Activated effector memory CD4-positive, alpha-beta T cell treated with anti-CD3 and anti-CD28 coated beads, Interleukin-2, amount 50 U/mL, for 16 hours (primary cell): ENCODE measurements around the gene DVL3.
"Not testable (repeated sequence)": the region's sequence is repeated elsewhere in the genome, so short reads cannot be mapped to it uniquely, and the experiment has no call there.

ENCODE experiments used
- DNase-seq: peaks from one replicate; pipeline ENCODE4 v3.0.0-alpha.2; 2020

Gene DVL3

DNA sequence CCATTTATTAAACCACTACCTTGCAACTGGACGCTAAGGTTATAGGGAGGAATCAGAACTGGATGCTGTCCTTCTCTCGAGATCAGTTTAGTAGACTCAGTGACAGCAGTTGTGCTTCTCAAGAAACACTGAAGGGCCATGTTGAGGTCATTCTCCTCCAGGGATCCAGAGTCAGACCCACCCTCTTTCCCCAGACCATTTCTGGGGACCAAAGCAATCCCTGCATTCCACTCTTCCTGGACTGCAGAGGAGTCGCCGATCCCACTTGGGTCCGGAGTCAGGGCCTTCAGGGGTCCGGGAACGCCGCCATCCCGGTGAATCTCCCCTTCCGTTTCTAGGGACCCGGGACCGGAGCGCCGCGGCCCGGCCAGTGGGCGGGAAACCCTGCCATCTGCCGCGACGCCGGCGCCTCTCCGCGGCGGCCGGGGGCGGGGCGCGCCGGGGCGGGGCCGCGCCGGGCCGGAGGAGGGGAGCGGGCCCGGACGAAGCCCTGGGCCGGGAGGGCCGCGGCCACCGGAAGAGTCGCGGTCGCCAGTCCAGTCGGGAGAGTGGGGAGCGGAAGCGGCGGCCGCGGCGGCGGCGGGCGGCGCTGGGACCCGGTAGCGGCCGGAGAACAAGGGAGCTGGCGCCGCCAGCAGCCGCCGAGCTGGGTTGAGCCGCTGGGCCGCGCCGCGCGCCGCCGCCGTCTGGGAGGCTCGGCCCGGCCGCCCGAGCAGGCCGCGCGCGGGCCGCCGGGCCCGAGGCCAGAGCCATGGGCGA, at the start of gene DVL3:
DVL3 (plus strand) TSS at position 493 of the 759 bp plus-strand sequence; CDS start at position 752, 259 bp downstream.
- DNase-seq, result peak; percentile 84

DNA sequence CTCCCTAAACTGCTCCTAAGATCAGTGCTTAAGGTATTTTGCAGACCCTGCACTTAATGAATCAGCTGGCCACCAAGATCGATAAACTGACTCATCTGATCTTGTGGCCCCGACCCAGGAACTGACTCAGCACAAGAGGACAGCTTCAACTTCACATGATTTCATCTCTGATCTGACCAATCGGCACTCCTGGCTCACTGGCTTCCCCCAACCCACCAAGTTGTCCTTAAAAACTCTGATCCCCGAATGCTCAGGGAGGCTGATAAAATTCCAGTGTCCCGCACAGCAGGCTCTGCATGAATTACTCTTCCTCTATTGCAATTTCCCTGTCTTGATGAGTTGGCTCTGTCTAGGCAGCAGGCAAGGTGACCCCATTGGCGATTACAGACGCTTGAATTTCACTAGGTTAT, 44.9 kb upstream of the DVL3 start:
- DNase-seq, result no peak

GRCh38 chr3:184116017-184116416, 39.2 kb upstream of the DVL3 start:
- no peak for DNase-seq

DNA sequence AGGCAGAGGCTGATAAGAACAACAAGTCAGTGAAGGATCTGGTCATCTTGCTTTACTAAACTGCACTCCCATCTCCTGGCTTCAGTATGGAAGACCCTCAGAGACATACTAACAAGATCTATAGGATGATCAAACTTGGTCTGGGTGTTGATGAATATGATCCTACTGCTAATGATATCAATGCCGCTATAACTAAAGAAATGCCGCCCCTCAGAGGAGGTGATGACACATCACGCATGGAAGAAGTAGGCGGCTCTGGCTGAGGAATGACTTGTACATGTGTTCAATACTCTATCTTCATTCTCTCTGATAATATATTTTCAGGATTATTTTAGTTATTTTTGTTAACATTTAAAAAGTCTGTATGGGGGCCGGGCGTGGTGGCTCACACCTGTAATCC, 37.5 kb upstream of the DVL3 start:
- no peak for DNase-seq

GRCh38 chr3:184121031-184121430, 34.1 kb upstream of the DVL3 start:
- not testable (repeated sequence) for DNase-seq

DNA sequence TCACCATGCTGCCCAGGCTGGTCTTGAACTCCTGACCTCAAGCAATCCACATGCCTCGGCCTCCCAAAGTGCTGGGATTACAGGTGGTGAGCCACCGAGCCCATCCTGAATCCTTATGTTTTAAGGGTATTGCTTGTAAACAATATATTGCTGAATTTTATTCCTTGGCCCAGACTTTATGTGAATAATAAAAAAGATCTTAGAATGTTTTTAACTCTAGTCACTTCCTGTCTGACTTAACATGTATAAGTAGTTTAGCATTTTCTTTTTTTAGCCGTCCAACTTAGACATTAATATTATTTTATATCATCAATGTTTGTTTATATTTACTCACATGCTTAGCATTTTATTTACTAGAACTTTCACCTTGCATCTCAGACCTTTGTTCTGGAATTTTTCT, 29.2 kb upstream of the DVL3 start:
- no peak for DNase-seq

GRCh38 chr3:184129012-184129411, 26.2 kb upstream of the DVL3 start:
- DNase-seq, result peak; percentile 64

DNA sequence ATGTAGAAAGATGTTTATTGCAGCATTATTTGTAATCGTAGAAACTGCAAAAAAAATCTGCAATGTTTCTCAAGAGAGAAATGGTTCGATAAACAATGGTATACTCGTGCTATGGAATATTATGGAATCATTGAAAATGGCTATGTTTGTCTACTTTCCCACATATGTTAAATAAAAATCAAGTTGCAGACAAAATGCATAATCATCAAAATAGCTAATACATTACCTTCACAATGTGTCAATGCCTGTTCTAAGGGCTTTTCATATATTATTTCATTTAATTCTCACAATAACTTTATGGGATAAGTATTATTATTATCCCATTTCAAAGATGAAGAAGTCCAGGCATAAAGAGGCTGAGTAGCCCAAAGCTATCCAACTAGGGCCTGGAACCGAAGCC, 22.2 kb upstream of the DVL3 start:
- no peak for DNase-seq

- DNase-seq, result peak; percentile 82
These were observed 21.1 kb upstream of the DVL3 start for GRCh38 chr3:184133840-184134745.

- no peak for DNase-seq
These were observed 20.4 kb upstream of the DVL3 start for GRCh38 chr3:184134746-184135148.

- DNase-seq, result peak; percentile 94
These were observed 19.8 kb upstream of the DVL3 start, which contains the start of gene EIF2B5 for GRCh38 chr3:184135149-184135910. EIF2B5 (plus strand) TSS chr3:184135358; CDS start chr3:184135386, 28 bp downstream.

DNA sequence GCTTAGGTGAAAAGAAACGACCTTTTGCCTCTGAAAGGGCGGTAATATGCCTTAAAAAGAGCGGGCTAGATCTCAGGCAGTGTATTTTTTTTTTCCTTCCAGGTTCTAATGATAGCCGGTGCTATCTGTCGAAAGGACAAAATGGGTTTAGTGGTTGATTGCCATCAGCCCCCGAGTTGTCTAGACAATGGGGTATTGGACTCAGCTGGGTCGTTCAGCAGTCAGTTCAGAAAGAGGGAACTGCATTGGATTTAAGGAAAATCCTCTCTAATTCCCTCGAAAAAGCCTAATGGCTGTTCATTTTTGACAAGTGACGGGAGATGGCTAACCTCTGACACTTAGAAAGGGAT, 19.3 kb upstream of the DVL3 start:
- DNase-seq, result no peak

DNA sequence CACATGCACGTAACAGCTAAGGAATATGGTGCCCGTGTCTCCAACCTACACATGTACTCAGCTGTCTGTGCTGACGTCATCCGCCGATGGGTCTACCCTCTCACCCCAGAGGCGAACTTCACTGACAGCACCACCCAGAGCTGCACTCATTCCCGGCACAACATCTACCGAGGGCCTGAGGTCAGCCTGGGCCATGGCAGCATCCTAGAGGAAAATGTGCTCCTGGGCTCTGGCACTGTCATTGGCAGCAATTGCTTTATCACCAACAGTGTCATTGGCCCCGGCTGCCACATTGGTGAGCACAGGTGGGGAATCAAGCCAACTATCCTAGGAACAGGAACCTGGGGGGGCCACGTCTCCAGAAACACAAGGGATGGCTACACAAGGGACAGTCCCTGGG, 14.7 kb upstream of the DVL3 start:
- DNase-seq, result peak; percentile 55

DNA sequence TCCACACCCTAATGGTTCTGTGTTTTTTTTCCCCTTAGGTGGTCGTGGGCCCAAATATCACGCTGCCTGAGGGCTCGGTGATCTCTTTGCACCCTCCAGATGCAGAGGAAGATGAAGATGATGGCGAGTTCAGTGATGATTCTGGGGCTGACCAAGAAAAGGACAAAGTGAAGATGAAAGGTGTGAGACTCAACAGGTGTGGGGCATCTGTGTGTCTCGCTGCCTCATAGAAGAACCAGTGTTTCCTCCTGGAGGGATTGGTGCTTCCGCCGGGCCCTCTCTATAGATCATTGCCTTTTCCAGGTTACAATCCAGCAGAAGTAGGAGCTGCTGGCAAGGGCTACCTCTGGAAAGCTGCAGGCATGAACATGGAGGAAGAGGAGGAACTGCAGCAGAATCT, 13.0 kb upstream of the DVL3 start:
- DNase-seq, result peak; percentile 27

DNA sequence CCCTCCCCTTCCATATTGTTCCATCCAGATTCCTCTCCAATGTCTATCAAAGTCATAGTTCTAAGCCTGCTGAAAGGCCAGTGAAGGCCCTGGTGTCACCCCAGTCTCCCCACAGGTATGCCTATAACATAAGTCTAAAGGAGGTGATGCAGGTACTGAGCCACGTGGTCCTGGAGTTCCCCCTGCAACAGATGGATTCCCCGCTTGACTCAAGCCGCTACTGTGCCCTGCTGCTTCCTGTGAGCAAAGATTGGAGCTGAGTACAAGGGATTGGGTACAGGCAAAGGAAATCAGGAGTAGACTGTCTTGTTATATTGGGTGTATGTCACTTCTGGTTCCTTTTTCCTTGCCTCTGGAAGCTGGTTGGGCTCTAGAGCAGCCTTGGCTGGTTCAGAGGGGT, 11.8 kb upstream of the DVL3 start:
- peak; percentile 55 for DNase-seq

- no peak for DNase-seq
These were observed 10.7 kb upstream of the DVL3 start for GRCh38 chr3:184144505-184144904.

GRCh38 chr3:184145111-184145524, 10.1 kb upstream of the DVL3 start:
- peak; percentile 71 for DNase-seq

DNA sequence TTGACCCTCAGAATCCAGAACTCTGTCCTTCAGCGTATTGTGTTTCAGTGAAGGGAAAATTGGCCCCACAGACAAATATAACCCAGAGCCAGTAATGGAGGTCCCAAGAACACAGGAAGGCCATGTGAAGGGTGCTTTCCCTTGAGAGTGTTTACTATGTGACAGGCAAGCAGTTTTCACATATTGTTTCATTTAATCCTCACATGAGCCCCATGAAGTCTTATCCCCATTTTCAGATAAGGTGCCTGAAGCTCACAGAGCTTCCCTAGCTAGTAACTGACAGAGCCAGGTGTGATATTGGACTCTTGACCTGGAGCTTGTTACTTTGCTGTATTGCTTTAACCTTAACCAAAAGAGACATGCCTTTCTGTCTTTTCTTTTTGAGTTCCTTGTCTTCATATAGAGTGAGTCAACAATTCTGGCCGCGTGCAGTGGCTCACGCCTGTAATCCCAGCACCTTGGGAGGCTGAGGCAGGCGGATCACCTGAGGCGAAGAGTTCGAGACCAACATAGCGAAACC, 9.4 kb upstream of the DVL3 start:
- DNase-seq, result peak; percentile 14

GRCh38 chr3:184148076-184148475, 7.1 kb upstream of the DVL3 start:
- no peak for DNase-seq

DNA sequence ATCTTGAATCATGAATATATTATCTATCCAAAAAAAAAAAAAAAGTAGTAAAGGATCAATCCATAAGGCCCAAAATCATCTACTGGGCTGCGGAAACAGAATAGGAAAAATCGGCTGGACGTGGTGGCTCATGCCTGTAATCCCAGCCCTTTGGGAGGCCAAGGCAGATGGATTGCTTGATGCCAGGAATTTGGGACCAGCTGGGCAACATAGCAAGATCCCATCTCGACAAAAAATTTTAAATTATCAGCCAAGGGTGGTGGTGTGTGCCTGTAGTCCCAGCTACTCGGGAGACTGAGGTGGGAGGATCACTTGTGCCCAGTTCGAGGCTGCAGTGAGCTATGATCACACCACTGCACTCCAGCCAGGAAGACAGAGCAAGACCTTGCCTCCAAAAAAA, 6.1 kb upstream of the DVL3 start:
- DNase-seq, result no peak

DNA sequence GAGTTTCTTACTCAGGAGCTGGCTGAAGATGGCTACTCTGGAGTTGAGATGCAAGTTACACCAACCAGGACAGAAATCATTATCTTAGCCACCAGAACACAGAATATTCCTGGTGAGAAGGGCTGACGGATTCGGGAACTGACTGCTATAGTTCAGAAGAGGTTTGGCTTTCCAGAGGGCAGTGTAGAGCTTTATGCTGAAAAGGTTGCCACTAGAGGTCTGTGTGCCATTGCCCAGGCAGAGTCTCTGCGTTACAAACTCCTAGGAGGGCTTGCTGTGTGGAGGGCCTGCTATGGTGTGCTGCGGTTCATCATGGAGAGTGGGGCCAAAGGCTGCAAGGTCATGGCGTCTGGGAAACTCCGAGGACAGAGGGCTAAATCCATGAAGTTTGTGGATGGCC, 5.4 kb upstream of the DVL3 start:
- DNase-seq, result not testable (repeated sequence)

DNA sequence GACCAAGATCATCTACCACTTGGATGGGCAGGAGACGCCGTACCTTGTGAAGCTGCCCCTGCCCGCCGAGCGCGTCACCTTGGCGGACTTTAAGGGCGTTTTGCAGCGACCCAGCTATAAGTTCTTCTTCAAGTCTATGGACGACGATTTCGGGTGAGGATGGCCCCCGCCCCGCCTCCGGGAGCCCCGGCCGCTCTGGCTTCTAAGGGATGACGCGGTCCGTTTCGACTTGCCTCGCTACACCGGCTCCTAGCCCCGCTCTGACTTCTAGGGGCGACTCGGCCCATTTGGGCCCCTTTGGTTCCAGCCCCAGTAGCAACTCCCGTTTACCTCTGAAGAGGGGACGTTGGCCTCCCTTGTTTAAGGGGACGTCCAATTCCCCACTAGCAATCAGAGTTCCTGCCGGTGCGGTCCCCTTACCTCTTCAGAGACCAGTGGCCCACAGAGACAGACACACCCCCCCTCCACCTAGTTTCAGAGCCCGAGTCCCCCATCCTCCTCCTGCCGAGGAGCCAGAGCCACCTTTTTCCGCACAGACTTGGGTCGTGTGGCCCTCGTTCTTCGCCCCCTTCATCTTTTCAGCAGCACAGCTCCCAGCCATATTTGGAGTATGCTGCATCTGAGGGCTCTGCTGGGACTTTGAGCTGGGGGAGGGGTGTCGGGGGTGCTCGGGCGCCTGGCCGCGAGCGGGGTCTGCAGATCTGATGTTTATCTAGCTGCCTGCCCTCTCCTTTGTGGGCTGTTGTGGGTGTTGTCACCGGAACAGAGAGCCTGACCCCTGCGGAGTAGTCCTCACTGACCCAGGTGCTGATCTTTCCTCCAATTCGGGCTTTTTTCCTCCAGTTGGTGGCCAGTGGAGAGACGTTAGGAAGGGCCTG, 706 bp downstream of the DVL3 start:
- peak; percentile 85 for DNase-seq
